ENCODE measurements around the gene KRTAP2-4.

DNA sequence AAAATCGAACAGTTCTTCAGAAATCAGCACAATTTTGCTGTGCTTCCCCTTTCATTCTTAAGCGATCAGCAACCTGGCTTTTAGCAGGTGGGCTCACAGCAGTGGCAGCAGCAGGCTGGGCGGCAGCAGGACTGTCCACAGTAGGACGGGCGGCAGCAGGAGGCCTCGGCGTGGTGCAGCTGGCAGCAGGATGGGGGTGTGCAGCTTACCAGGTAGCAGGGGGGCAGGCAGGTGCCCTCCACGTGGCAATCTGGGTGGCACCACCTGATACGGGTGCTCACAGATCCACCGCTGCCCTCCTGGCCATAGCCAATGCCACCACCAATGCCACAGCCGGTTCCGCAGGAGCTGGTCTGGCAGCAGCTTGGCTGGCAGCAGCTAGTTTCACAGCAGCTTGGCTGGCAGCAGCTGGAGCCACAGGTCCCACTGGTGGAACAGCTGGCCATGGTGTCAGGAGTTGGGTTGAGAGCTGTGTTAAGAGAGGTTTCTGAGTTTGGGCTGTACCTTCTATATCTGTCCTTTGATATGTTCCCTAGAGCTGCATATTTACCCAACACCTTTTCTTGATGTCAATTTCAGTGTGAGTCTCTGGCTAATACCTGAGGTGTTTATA lies 35.9 kb downstream of the KRTAP2-4 start, which contains the start of gene KRTAP1-4:
- no peak for TF ChIP-seq EZH2 (IDR thresholded peaks at IDR 0.05; ENCODE audit: borderline replicate concordance, low read depth, low read length, severe bottlenecking)
- TF ChIP-seq, protein P1, sequence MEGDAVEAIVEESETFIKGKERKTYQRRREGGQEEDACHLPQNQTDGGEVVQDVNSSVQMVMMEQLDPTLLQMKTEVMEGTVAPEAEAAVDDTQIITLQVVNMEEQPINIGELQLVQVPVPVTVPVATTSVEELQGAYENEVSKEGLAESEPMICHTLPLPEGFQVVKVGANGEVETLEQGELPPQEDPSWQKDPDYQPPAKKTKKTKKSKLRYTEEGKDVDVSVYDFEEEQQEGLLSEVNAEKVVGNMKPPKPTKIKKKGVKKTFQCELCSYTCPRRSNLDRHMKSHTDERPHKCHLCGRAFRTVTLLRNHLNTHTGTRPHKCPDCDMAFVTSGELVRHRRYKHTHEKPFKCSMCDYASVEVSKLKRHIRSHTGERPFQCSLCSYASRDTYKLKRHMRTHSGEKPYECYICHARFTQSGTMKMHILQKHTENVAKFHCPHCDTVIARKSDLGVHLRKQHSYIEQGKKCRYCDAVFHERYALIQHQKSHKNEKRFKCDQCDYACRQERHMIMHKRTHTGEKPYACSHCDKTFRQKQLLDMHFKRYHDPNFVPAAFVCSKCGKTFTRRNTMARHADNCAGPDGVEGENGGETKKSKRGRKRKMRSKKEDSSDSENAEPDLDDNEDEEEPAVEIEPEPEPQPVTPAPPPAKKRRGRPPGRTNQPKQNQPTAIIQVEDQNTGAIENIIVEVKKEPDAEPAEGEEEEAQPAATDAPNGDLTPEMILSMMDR (IDR thresholded peaks at IDR 0.05; ENCODE audit: extremely low read depth in 1 of 2, insufficient read depth in 1 of 2, low read depth in 1 of 2, low read length in 2 of 2): no peak
- TF ChIP-seq POLR2A (IDR thresholded peaks at IDR 0.05; ENCODE audit: low read depth, low read length): no peak
- TF ChIP-seq, protein P2, sequence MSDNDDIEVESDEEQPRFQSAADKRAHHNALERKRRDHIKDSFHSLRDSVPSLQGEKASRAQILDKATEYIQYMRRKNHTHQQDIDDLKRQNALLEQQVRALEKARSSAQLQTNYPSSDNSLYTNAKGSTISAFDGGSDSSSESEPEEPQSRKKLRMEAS (IDR thresholded peaks at IDR 0.05; ENCODE audit: insufficient read depth, insufficient read length): no peak
- TF ChIP-seq FOS (IDR thresholded peaks at IDR 0.05; ENCODE audit: borderline replicate concordance, insufficient read depth, low read length): no peak
- TF ChIP-seq POLR2AphosphoS5 (IDR thresholded peaks at IDR 0.05; ENCODE audit: insufficient read depth, low read depth, low read length): no peak
